ENCODE measurements around the gene OR9A2.

The OR9A2 gene

GRCh38 chr7:143027032-143027431 lies at the start of gene OR9A2:
TSS of gene OR9A2 (minus strand) at chr7:143027132. CDS start at chr7:143027132, 0 bp downstream.
- DNase-seq, result no peak

GRCh38 chr7:143074141-143074540 lies 47.2 kb upstream of the OR9A2 start:
- no peak for DNase-seq

- DNase-seq, result no peak
These were observed 46.6 kb upstream of the OR9A2 start for GRCh38 chr7:143073556-143073955.

- DNase-seq, result no peak
These were observed 43.1 kb upstream of the OR9A2 start for GRCh38 chr7:143069912-143070500.

GRCh38 chr7:143068446-143068845 lies 41.5 kb upstream of the OR9A2 start:
- DNase-seq, result no peak

GRCh38 chr7:143063741-143064140 lies 36.8 kb upstream of the OR9A2 start:
- no peak for DNase-seq

- DNase-seq, result no peak
These were observed 28.8 kb upstream of the OR9A2 start for GRCh38 chr7:143055754-143056153.

GRCh38 chr7:143054621-143055020 lies 27.7 kb upstream of the OR9A2 start:
- DNase-seq, result no peak

GRCh38 chr7:143052041-143052440 lies 25.1 kb upstream of the OR9A2 start, which contains the start of gene OR6V1:
TSS of gene OR6V1 (plus strand) at chr7:143052341. CDS start at chr7:143052341, 0 bp downstream.
- DNase-seq, result no peak

- DNase-seq, result no peak
These were observed 24.0 kb upstream of the OR9A2 start for GRCh38 chr7:143050931-143051330.

GRCh38 chr7:143049362-143049761 lies 22.4 kb upstream of the OR9A2 start:
- DNase-seq, result no peak

- DNase-seq, result no peak
These were observed 21.9 kb upstream of the OR9A2 start for GRCh38 chr7:143048827-143049226.

- DNase-seq, result no peak
These were observed 20.4 kb upstream of the OR9A2 start for GRCh38 chr7:143047326-143047725.

- DNase-seq, result no peak
These were observed 19.5 kb upstream of the OR9A2 start for GRCh38 chr7:143046426-143046851.

GRCh38 chr7:143043391-143043790 lies 16.5 kb upstream of the OR9A2 start:
- no peak for DNase-seq

- no peak for DNase-seq
These were observed 15.9 kb upstream of the OR9A2 start for GRCh38 chr7:143042790-143043271.

- no peak for DNase-seq
These were observed 15.3 kb upstream of the OR9A2 start for GRCh38 chr7:143042159-143042789.

- DNase-seq, result no peak
These were observed 14.4 kb upstream of the OR9A2 start for GRCh38 chr7:143041346-143041745.

GRCh38 chr7:143040209-143040715 lies 13.3 kb upstream of the OR9A2 start:
- no peak for DNase-seq

- no peak for DNase-seq
These were observed 11.7 kb upstream of the OR9A2 start for GRCh38 chr7:143038635-143039034.

- no peak for DNase-seq
These were observed 751 bp upstream of the OR9A2 start for GRCh38 chr7:143027683-143028082.

GRCh38 chr7:143025371-143025770 lies 1.6 kb downstream of the OR9A2 start:
- DNase-seq, result no peak

GRCh38 chr7:143023047-143023446 lies 3.9 kb downstream of the OR9A2 start:
- no peak for DNase-seq

- DNase-seq, result no peak
These were observed 8.0 kb downstream of the OR9A2 start for GRCh38 chr7:143018931-143019330.

Data from NCI-H2029 (cell line).